Hippocampal formation (tissue), 2 donors: ENCODE measurements around the gene CHIC1.
A peak's percentile ranks its signal among the peaks of the same experiment; 100 is the strongest.
"Not testable (repeated sequence)": the region's sequence is repeated elsewhere in the genome, so short reads cannot be mapped to it uniquely, and the experiment has no call there.

Experiments
- DNase-seq, 2 donors: peaks; one replicate each; lab custom pipeline; 2025; lab: John Stamatoyannopoulos, UW

CHIC1 gene

GRCh38 chrX:73562984-73563737 is at the start of gene CHIC1:
TSS of gene CHIC1 (plus strand) at chrX:73563197. CDS start at chrX:73563285, 88 bp downstream.
- peak; percentile 16 to 37 for DNase-seq

- DNase-seq: not testable (repeated sequence)
Measured at GRCh38 chrX:73522823-73523222, 40.2 kb upstream of the CHIC1 start.

- no peak for DNase-seq
Measured at GRCh38 chrX:73524906-73525305, 38.1 kb upstream of the CHIC1 start.

- DNase-seq: no peak
Measured at GRCh38 chrX:73525928-73526690, 36.9 kb upstream of the CHIC1 start.

- DNase-seq: not testable (repeated sequence)
Measured at GRCh38 chrX:73531655-73532054, 31.3 kb upstream of the CHIC1 start.

GRCh38 chrX:73556159-73556558 is 6.8 kb upstream of the CHIC1 start:
- no peak for DNase-seq

GRCh38 chrX:73561801-73562200 is 1.2 kb upstream of the CHIC1 start:
- DNase-seq: no peak

GRCh38 chrX:73562458-73562857 is 539 bp upstream of the CHIC1 start:
- DNase-seq: no peak

GRCh38 chrX:73563738-73564068 is 706 bp downstream of the CHIC1 start:
- peak in 1 of 2 donors; percentile 30 for DNase-seq

- DNase-seq: no peak
Measured at GRCh38 chrX:73577361-73577760, 14.4 kb downstream of the CHIC1 start.

GRCh38 chrX:73581002-73581628 is 18.1 kb downstream of the CHIC1 start:
- DNase-seq: no peak

GRCh38 chrX:73597758-73598157 is 34.8 kb downstream of the CHIC1 start:
- DNase-seq: not testable (repeated sequence)

GRCh38 chrX:73615022-73615421 is 52.0 kb downstream of the CHIC1 start:
- no peak for DNase-seq

GRCh38 chrX:73641669-73642068 is 78.7 kb downstream of the CHIC1 start:
- DNase-seq: not testable (repeated sequence)

- no peak for DNase-seq
Measured at GRCh38 chrX:73647212-73647611, 84.2 kb downstream of the CHIC1 start.

- DNase-seq: no peak
Measured at GRCh38 chrX:73647632-73648322, 84.8 kb downstream of the CHIC1 start.

- DNase-seq: not testable (repeated sequence)
Measured at GRCh38 chrX:73661322-73661721, 98.3 kb downstream of the CHIC1 start.

- DNase-seq: no peak
Measured at GRCh38 chrX:73668779-73669178, 105.8 kb downstream of the CHIC1 start.

GRCh38 chrX:73681408-73681807 is 118.4 kb downstream of the CHIC1 start:
- DNase-seq: no peak

GRCh38 chrX:73683236-73683859 is 120.4 kb downstream of the CHIC1 start:
- no peak for DNase-seq

- not testable (repeated sequence) for DNase-seq
Measured at GRCh38 chrX:73707014-73707413, 144.0 kb downstream of the CHIC1 start.

- DNase-seq: no peak
Measured at GRCh38 chrX:73728602-73729001, 165.6 kb downstream of the CHIC1 start.
